Lower leg skin (tissue), 4 donors: Measurements from ENCODE around the gene MOAP1. TPM values are rescaled to one million over a fixed set of nuclear protein-coding genes. Genes with fewer than 3 reads are reported as not detected.
A peak's percentile ranks its signal among the peaks of the same experiment; 100 is the strongest.
"Not testable (repeated sequence)": the region's sequence is repeated elsewhere in the genome, so short reads cannot be mapped to it uniquely, and the experiment has no call there.

Experiments used
- DNase-seq, 2 donors: peaks; one replicate each; pipeline ENCODE4 v3.0.0-alpha.2; 2019; ENCODE audit warnings: low spot score in 2 of 2
- H3K4me3 ChIP-seq: fragments of 200-600 bp; sonication (generic); 2 replicates; pipeline ENCODE4 v1.5.1; 2017; ENCODE audit warnings: mild to moderate bottlenecking, low read depth; ENCODE audit not compliant: poor library complexity, severe bottlenecking
- CTCF ChIP-seq, 3 donors: fragments of 450-650 bp; IDR thresholded peaks; one replicate each; pipeline ENCODE4 v1.5.1; 2016; ENCODE audit warnings: antibody characterized with exemption in 3 of 3, mild to moderate bottlenecking in 3 of 3, moderate library complexity in 2 of 3
- POLR2A ChIP-seq, 2 donors: fragments of 450-650 bp; IDR thresholded peaks; one replicate each; pipeline ENCODE4 v1.6.1; 2016 to 2017; ENCODE audit warnings: antibody characterized with exemption in 2 of 2, mild to moderate bottlenecking in 1 of 2, moderate library complexity in 1 of 2
- WGBS, 2 donors: methylation state at CpG; one replicate each; pipeline ENCODE4 v1.1.5; 2018; 5-methylcytosine and 5-hydroxymethylcytosine counted together
- intact Hi-C: fragments of 100-400 bp; cut with DNase I; formaldehyde crosslinking; loops from one replicate; pipeline ENCODE4 v1.15.0; 2023; ENCODE audit warnings: low total_unique reads
- total RNA-seq, 4 donors: library from RNA; depleted of rRNA; stranded (reverse); fragments of >200 nt; gene quantifications; one replicate each; pipeline ENCODE4 v1.1.0, GENCODE V29; 2016

MOAP1 gene
- total RNA-seq, 4 donors from 2014 or later = 24.7 to 26.4 (median 25.5) TPM

DNA sequence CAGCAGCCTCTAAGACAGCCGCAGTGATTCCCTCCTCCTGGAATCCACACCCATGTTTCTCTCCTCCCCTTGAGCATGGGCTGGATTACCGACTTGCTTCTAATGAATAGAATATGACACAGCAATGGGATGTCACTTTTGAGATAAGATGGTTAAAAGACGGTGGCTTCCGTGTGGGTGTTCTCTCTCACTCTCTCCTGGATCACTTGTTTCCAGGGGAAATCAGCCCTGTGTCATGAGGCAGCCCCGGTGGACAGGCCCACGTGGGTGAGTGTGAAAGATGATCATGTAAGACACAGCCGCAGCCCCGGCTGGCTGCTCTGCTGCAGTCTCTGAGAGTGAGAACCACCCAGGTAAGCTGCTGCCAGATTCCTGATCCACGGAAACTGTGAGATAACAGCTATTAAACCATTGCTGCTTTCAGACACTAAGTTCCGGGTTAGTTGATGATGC lies 10.7 kb downstream of the MOAP1 start:
- peak in 1 of 2 donors; percentile 83 for DNase-seq
- 23 to 34% methylated on average over 10 of the region's 10 CpGs for WGBS, 2 donors
- intact Hi-C loops = no loop called here
- no peak overlapping the region for H3K4me3 ChIP-seq
- TF ChIP-seq CTCF (IDR thresholded peaks at IDR 0.05) = no peak
- TF ChIP-seq POLR2A (IDR thresholded peaks at IDR 0.05) = no peak

GRCh38 chr14:93171376-93171775 lies 13.3 kb downstream of the MOAP1 start:
- H3K4me3 ChIP-seq = no peak overlapping the region
- WGBS, 2 donors = 86 to 89% methylated on average over 4 of the region's 4 CpGs
- no peak for TF ChIP-seq POLR2A (IDR thresholded peaks at IDR 0.05)
- TF ChIP-seq CTCF (IDR thresholded peaks at IDR 0.05) = no peak
- DNase-seq = no peak
- intact Hi-C loops = no loop called here

GRCh38 chr14:93170141-93170540 lies 14.6 kb downstream of the MOAP1 start:
- 95 to 98% methylated on average over 13 to 15 of the region's 20 CpGs for WGBS, 2 donors
- intact Hi-C loops, DNase-seq, H3K4me3 ChIP-seq: not testable (repeated sequence)

DNA sequence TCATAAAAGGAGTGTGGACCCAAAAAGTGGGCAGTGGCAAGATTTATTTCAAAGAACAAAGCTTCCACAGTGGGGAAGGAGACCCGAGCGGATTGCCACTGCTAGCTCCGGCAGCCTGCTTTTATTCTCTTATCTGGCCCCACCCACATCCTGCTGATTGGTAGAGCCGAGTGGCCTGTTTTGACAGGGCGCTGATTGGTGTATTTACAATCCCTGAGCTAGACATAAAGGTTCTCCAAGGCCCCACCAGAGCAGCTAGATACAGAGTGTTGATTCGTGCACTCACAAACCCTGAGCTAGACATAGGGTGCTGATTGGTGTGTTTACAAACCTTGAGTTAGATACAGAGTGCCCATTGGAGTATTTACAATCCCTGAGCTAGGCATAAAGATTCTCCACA lies 15.1 kb downstream of the MOAP1 start:
- intact Hi-C loops, DNase-seq, H3K4me3 ChIP-seq: not testable (repeated sequence)
- WGBS, 2 donors = 81 to 83% methylated on average over 6 of the region's 6 CpGs

GRCh38 chr14:93168610-93169009 lies 16.1 kb downstream of the MOAP1 start:
- WGBS, 2 donors = 85 to 90% methylated on average over 9 of the region's 9 CpGs
- H3K4me3 ChIP-seq, intact Hi-C loops, DNase-seq: not testable (repeated sequence)

- DNase-seq, intact Hi-C loops, H3K4me3 ChIP-seq: not testable (repeated sequence)
- WGBS, 2 donors = 82 to 85% methylated on average over 26 of the region's 26 CpGs
These were observed 19.1 kb downstream of the MOAP1 start for GRCh38 chr14:93165271-93166265.

DNA sequence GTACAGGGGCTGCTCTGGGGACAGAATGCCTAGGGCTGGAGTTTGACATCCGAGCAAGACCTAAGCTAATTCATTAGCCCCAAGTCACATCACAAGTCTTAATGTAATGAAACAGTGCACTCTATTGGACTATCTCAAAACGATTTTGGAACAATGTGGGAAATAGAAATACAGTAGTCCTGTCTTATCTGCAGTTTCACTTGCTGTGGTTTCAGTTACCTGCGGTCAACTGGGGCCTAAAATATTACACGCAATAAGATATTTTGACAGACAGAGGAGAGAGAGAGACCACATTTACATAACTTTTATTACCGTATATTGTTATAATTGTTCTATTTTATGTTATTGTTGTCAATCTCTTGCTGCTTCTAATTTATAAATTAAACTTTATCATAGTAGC lies 21.1 kb downstream of the MOAP1 start:
- WGBS, 2 donors = 64 to 77% methylated on average over 5 of the region's 5 CpGs
- DNase-seq = no peak

More for the DNA sequence above, 21.1 kb downstream of the MOAP1 start:
- TF ChIP-seq POLR2A (IDR thresholded peaks at IDR 0.05) = no peak
- TF ChIP-seq CTCF (IDR thresholded peaks at IDR 0.05) = no peak
- intact Hi-C loops = no loop called here
- no peak overlapping the region for H3K4me3 ChIP-seq
